H9 (cell line): ENCODE measurements around the gene PCDHGB2. TPM values are rescaled to one million over a fixed set of nuclear protein-coding genes. Genes with fewer than 3 reads are reported as not detected.

Source experiments
- DNase-seq: peaks from one replicate; pipeline ENCODE4 v3.0.0-alpha.2; 2017
- H2AFZ ChIP-seq: one replicate; pipeline ENCODE4 v1.6.1; 2013; ENCODE audit warnings: mild to moderate bottlenecking, low read length, control low read depth, moderate library complexity
- H2AK5ac ChIP-seq: 2 replicates; pipeline ENCODE4 v1.6.1; 2013; ENCODE audit warnings: low read length, control low read depth, mixed read lengths; ENCODE audit not compliant: insufficient read length
- H2BK120ac ChIP-seq: one replicate; pipeline ENCODE4 v1.6.1; 2013; ENCODE audit warnings: low read depth, mild to moderate bottlenecking, low read length, control low read depth, inconsistent platforms; ENCODE audit not compliant: poor library complexity, severe bottlenecking
- H2BK12ac ChIP-seq: 2 replicates; pipeline ENCODE4 v1.6.1; 2013; ENCODE audit warnings: low read length, control low read depth, mixed read lengths, low read depth; ENCODE audit not compliant: insufficient read length
- H2BK15ac ChIP-seq: 2 replicates; pipeline ENCODE4 v1.6.1; 2013; ENCODE audit warnings: low read depth, low read length, control low read depth
- H2BK20ac ChIP-seq: one replicate; pipeline ENCODE4 v1.6.1; 2013; ENCODE audit warnings: low read depth, mild to moderate bottlenecking, low read length, control low read depth, inconsistent platforms; ENCODE audit not compliant: poor library complexity, severe bottlenecking
- H2BK5ac ChIP-seq: 2 replicates; pipeline ENCODE4 v1.6.1; 2013; ENCODE audit warnings: low read length, control low read depth, mixed read lengths; ENCODE audit not compliant: insufficient read length
- H3K14ac ChIP-seq: 2 replicates; pipeline ENCODE4 v1.6.1; 2013; ENCODE audit warnings: low read length, control low read depth; ENCODE audit not compliant: insufficient read depth
- H3K18ac ChIP-seq: 2 replicates; pipeline ENCODE4 v1.6.1; 2013; ENCODE audit warnings: low read depth, mild to moderate bottlenecking, mixed read lengths, low read length, control low read depth; ENCODE audit not compliant: insufficient read length
- H3K23ac ChIP-seq: 2 replicates; pipeline ENCODE4 v1.6.1; 2013; ENCODE audit warnings: low read length, control low read depth, mixed read lengths, low read depth; ENCODE audit not compliant: insufficient read length
- H3K23me2 ChIP-seq: 2 replicates; pipeline ENCODE4 v1.6.1; 2013; ENCODE audit warnings: low read depth, mild to moderate bottlenecking, mixed read lengths, low read length, control low read depth; ENCODE audit not compliant: insufficient read length, poor library complexity, severe bottlenecking
- H3K27ac ChIP-seq: 2 replicates; pipeline ENCODE4 v1.5.1; 2013; ENCODE audit warnings: low read length, control low read depth, mixed read lengths, low read depth; ENCODE audit not compliant: insufficient read length
- H3K27me3 ChIP-seq: 2 replicates; pipeline ENCODE4 v1.6.1; 2013; ENCODE audit warnings: low read length, control low read depth, inconsistent platforms; ENCODE audit not compliant: insufficient read depth
- H3K4ac ChIP-seq: 2 replicates; pipeline ENCODE4 v1.6.1; 2013; ENCODE audit warnings: low read depth, mild to moderate bottlenecking, control low read depth, inconsistent platforms, low read length, moderate library complexity
- H3K4me1 ChIP-seq: 2 replicates; pipeline ENCODE4 v1.6.1; 2013; ENCODE audit warnings: low read length, control low read depth, inconsistent platforms; ENCODE audit not compliant: insufficient read depth
- H3K4me2 ChIP-seq: 2 replicates; pipeline ENCODE4 v1.6.1; 2013; ENCODE audit warnings: low read length, control low read depth, mixed read lengths; ENCODE audit not compliant: insufficient read length, insufficient read depth
- H3K56ac ChIP-seq: 2 replicates; pipeline ENCODE4 v1.6.1; 2013; ENCODE audit warnings: low read depth, mild to moderate bottlenecking, mixed read lengths, low read length, control low read depth; ENCODE audit not compliant: insufficient read length
- H3K79me1 ChIP-seq: 2 replicates; pipeline ENCODE4 v1.6.1; 2013; ENCODE audit warnings: low read depth, mild to moderate bottlenecking, moderate library complexity, low read length, control low read depth, inconsistent platforms; ENCODE audit not compliant: insufficient read depth, poor library complexity, severe bottlenecking
- H3K79me2 ChIP-seq: 2 replicates; pipeline ENCODE4 v1.6.1; 2013; ENCODE audit warnings: low read length, control low read depth, inconsistent platforms; ENCODE audit not compliant: insufficient read depth
- H3K9ac ChIP-seq: 2 replicates; pipeline ENCODE4 v1.6.1; 2013; ENCODE audit warnings: low read length, control low read depth, mixed read lengths; ENCODE audit not compliant: insufficient read length; ENCODE audit errors: extremely low read depth
- H3K9me3 ChIP-seq: one replicate; pipeline ENCODE4 v1.6.1; 2013; ENCODE audit warnings: low read depth, low read length, inconsistent platforms; ENCODE audit not compliant: control insufficient read depth
- H3T11ph ChIP-seq: one replicate; pipeline ENCODE4 v1.6.1; 2013; ENCODE audit warnings: mild to moderate bottlenecking, low read length, control low read depth, inconsistent platforms
- H4K20me1 ChIP-seq: one replicate; pipeline ENCODE4 v1.6.1; 2013; ENCODE audit not compliant: control insufficient read depth, insufficient read length, insufficient read depth
- H4K5ac ChIP-seq: 2 replicates; pipeline ENCODE4 v1.6.1; 2013; ENCODE audit warnings: low read depth, mild to moderate bottlenecking, mixed read lengths, low read length, control low read depth; ENCODE audit not compliant: insufficient read length
- H4K8ac ChIP-seq: replicated peaks from 2 replicates; pipeline ENCODE4 v1.6.1; 2013; ENCODE audit warnings: low read length, control low read depth, mixed read lengths, low read depth; ENCODE audit not compliant: insufficient read length
- H4K91ac ChIP-seq: 2 replicates; pipeline ENCODE4 v1.6.1; 2013; ENCODE audit warnings: low read depth, mild to moderate bottlenecking, moderate library complexity, mixed read lengths, low read length, control low read depth; ENCODE audit not compliant: insufficient read length
- H3K27ac Mint-ChIP-seq, 3 experiments: 2 replicates in 2 of 3; 3 replicates in 1 of 3; pipeline ENCODE4 v1.8.0; 2020 to 2021; ENCODE audit warnings: mixed read lengths in 3 of 3, mild to moderate bottlenecking in 1 of 3, moderate library complexity in 1 of 3
- H3K27me3 Mint-ChIP-seq: 2 replicates; pipeline ENCODE4 v1.8.0; 2021; ENCODE audit warnings: low read depth, mild to moderate bottlenecking, moderate library complexity, mixed read lengths
- H3K36me3 Mint-ChIP-seq, 3 experiments: 2 replicates in 2 of 3; 3 replicates in 1 of 3; pipeline ENCODE4 v1.8.0; 2020 to 2021; ENCODE audit warnings: low read depth in 3 of 3, mixed read lengths in 3 of 3; ENCODE audit not compliant: insufficient read depth in 1 of 3
- H3K4me1 Mint-ChIP-seq, 2 experiments: 2 replicates each; pipeline ENCODE4 v1.8.0; 2020; ENCODE audit warnings: mixed read lengths in 2 of 2
- H3K4me3 Mint-ChIP-seq, 2 experiments: 2 replicates in 1 of 2; 3 replicates in 1 of 2; pipeline ENCODE4 v1.8.0; 2020 to 2021; ENCODE audit warnings: mild to moderate bottlenecking in 2 of 2, mixed read lengths in 2 of 2, moderate library complexity in 1 of 2
- H3K9me3 Mint-ChIP-seq, 2 experiments: 2 replicates in 1 of 2; 3 replicates in 1 of 2; pipeline ENCODE4 v1.8.0; 2020; ENCODE audit warnings: mild to moderate bottlenecking in 2 of 2, mixed read lengths in 2 of 2, moderate library complexity in 1 of 2
- CTCF ChIP-seq: fragments of 200-600 bp; sonication (generic); conservative IDR thresholded peaks from 3 replicates; pipeline ENCODE4 v1.8.0; 2021; ENCODE audit warnings: antibody characterized with exemption, mild to moderate bottlenecking
- WGBS: extraction: QIAGEN DNeasy Blood & Tissue Kit; methylation state at CpG from one replicate; pipeline ENCODE4 v1.1.7; 2013; ENCODE audit warnings: missing lambda C conversion rate, low lambda C conversion rate, mixed read lengths; ENCODE audit not compliant: insufficient read length; ENCODE audit errors: extremely low coverage; 5-methylcytosine and 5-hydroxymethylcytosine counted together
- total RNA-seq: library from RNA; stranded (reverse); gene quantifications from 2 replicates; pipeline ENCODE4 v1.2.1, GENCODE V29; 2021

The PCDHGB2 gene
- total RNA-seq, 1 experiment from 2014 or later, result 3.8 TPM

- WGBS, result no CpG with 5 or more reads among the region's 67 CpGs
- no peaks in the 10 kb centered on the region for H3K4me1 ChIP-seq
- peak within 1 kb of the TSS; percentile 100 for H3K4me2 ChIP-seq
- H3K27me3 ChIP-seq, result no peaks in the 10 kb centered on the region
- DNase-seq, result peak; percentile 92
- peak within 1 kb of the TSS; percentile 35 for H3K27ac ChIP-seq
- Mint-ChIP-seq H3K4me3 (peak within 1 kb of the TSS; percentile 97 to 98), H3K9me3 (peaks cover 39 to 73% of the 10 kb centered on the region in 2 experiments), H3K36me3 (peaks cover 46 to 50% (median 49%) of the 10 kb centered on the region in 3 experiments), H3K27ac (peak within 1 kb of the TSS; percentile 99 to 100 (median 99)), H3K4me1 (peaks cover 9 to 15% of the 10 kb centered on the region in 2 experiments; a peak in 3 of 4 replicates), H3K27me3 (peaks cover 1% of the 10 kb centered on the region)
- peak within 1 kb of the TSS; percentile 88 for H2AK5ac ChIP-seq
- no peak within 1 kb of the TSS for H2BK12ac ChIP-seq
- no peak within 1 kb of the TSS for H4K8ac ChIP-seq
- peak within 1 kb of the TSS; percentile 98 for H3K18ac ChIP-seq
- no peak within 1 kb of the TSS for H2BK20ac ChIP-seq
- peak within 1 kb of the TSS; percentile 98 for H3K14ac ChIP-seq
- H3K79me1 ChIP-seq, result peaks cover 2% of the 10 kb centered on the region
- no peaks in the 10 kb centered on the region for H4K20me1 ChIP-seq
- H2BK15ac ChIP-seq, result no peak within 1 kb of the TSS
- TF ChIP-seq CTCF, result peak; percentile 88
- no peak within 1 kb of the TSS; the same call in 1 of the 2 replicates for H3K4ac ChIP-seq
- peaks cover 6% of the 10 kb centered on the region; the same call in 1 of the 2 replicates for H3K79me2 ChIP-seq
- H2BK120ac ChIP-seq, result no peak within 1 kb of the TSS
- peak within 1 kb of the TSS; percentile 83 for H3T11ph ChIP-seq
- peak within 1 kb of the TSS; percentile 15 for H2BK5ac ChIP-seq
- H3K23ac ChIP-seq, result no peak within 1 kb of the TSS
- H3K23me2 ChIP-seq, result peaks cover 3% of the 10 kb centered on the region
- peaks cover 22% of the 10 kb centered on the region for H3K9me3 ChIP-seq
- no peak within 1 kb of the TSS for H3K56ac ChIP-seq
- peak within 1 kb of the TSS; percentile 81 for H4K5ac ChIP-seq
- peak within 1 kb of the TSS; percentile 79 for H2AFZ ChIP-seq
- no peak within 1 kb of the TSS for H4K91ac ChIP-seq
- peak within 1 kb of the TSS; percentile 98 for H3K9ac ChIP-seq
Measured at GRCh38 chr5:141320225-141321169, 39.3 kb upstream of the PCDHGB2 start, which contains the start of gene TAF7. Gene TAF7, minus strand, starts transcription at chr5:141320784. Its CDS starts 740 bp downstream, at chr5:141320044.
